Immature natural killer cell (primary cell): ENCODE results near the gene ZNF248. TPM values are rescaled to one million over a fixed set of nuclear protein-coding genes. Genes with fewer than 3 reads are reported as not detected.
"Not testable (repeated sequence)": the region's sequence is repeated elsewhere in the genome, so short reads cannot be mapped to it uniquely, and the experiment has no call there.

ENCODE experiments used
- DNase-seq, 3 donors: peaks; one replicate each; pipeline ENCODE4 v3.0.0; 2022; ENCODE audit warnings: mixed read lengths in 1 of 3
- H3K27ac Mint-ChIP-seq, 6 donors: one replicate each; pipeline ENCODE4 v1.8.0; 2020; ENCODE audit warnings: mixed read lengths in 6 of 6, mild to moderate bottlenecking in 5 of 6, inconsistent platforms in 4 of 6, moderate library complexity in 3 of 6
- H3K27me3 Mint-ChIP-seq, 3 donors: one replicate each; pipeline ENCODE4 v1.8.0; 2020 to 2021; ENCODE audit warnings: low read depth in 3 of 3, mild to moderate bottlenecking in 3 of 3, mixed read lengths in 3 of 3, moderate library complexity in 3 of 3, inconsistent platforms in 1 of 3
- H3K36me3 Mint-ChIP-seq, 3 donors: one replicate each; pipeline ENCODE4 v1.8.0; 2020; ENCODE audit warnings: mixed read lengths in 3 of 3, inconsistent platforms in 2 of 3, mild to moderate bottlenecking in 2 of 3
- H3K4me1 Mint-ChIP-seq, 2 donors: one replicate each; pipeline ENCODE4 v1.8.0; 2020; ENCODE audit warnings: inconsistent platforms in 2 of 2, mild to moderate bottlenecking in 2 of 2, mixed read lengths in 2 of 2, moderate library complexity in 1 of 2
- H3K4me3 Mint-ChIP-seq, 5 donors: one replicate each; pipeline ENCODE4 v1.8.0; 2020; ENCODE audit warnings: mild to moderate bottlenecking in 5 of 5, mixed read lengths in 5 of 5, inconsistent platforms in 3 of 5, moderate library complexity in 3 of 5
- H3K9me3 Mint-ChIP-seq, 6 donors: one replicate each; pipeline ENCODE4 v1.8.0; 2020; ENCODE audit warnings: mild to moderate bottlenecking in 6 of 6, mixed read lengths in 6 of 6, inconsistent platforms in 4 of 6, moderate library complexity in 3 of 6
- polyA plus RNA-seq, 3 donors: library from polyadenylated mRNA; unstranded; fragments of 300-500 nt; fragmentation: Illumina TruSeq; gene quantifications; one replicate each; pipeline ENCODE4 v1.2.3, GENCODE V29; 2021

Gene ZNF248
- polyA plus RNA-seq, 3 donors from 2014 or later = 0.53 to 4.4 (median 2.7) TPM

DNA sequence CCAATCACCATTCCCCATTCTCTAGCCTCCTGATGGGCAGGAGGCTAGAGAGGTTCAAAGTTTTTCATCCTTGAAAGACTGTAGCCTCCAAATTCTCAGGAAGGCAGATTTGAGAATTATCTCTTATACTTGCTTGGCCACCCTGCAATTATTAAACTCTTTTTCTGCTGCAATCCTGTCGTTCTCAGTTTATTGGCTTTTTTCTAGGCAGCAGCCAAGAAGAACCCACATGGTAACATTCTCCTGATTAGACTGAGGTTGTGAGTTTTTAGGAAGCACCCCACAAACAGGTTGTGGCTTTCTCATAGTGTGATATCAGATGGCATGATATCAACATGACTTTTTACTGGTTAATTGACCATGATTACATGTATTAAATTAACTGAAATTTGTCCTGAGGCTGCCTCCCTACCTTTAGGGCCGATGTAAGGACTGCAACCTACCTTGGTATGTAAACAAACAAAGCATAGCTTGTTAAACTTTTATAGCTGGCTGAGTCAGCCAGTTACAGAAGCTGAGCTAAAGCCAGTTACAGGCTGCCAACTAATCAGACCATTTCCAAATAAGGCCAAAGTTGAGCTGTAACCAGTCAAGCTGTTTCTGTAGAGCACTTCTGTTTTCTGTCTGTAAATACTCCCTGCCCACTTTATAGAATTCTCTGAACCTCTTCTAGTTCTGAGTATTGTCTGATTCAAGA lies 3.2 kb upstream of the ZNF248 start:
- DNase-seq = no peak
- Mint-ChIP-seq H3K27me3 (peaks cover 5 to 10% (median 9%) of the 10 kb centered on the region in 3 donors), H3K36me3 (peaks cover 0 to 7% (median 0%) of the 10 kb centered on the region in 3 donors), H3K27ac (peak overlapping the region in 2 of 6 donors; percentile 12 to 33), H3K4me1 (peaks cover 17 to 27% of the 10 kb centered on the region in 2 donors), H3K4me3 (no peak overlapping the region), H3K9me3 (no peaks in the 10 kb centered on the region)

DNA sequence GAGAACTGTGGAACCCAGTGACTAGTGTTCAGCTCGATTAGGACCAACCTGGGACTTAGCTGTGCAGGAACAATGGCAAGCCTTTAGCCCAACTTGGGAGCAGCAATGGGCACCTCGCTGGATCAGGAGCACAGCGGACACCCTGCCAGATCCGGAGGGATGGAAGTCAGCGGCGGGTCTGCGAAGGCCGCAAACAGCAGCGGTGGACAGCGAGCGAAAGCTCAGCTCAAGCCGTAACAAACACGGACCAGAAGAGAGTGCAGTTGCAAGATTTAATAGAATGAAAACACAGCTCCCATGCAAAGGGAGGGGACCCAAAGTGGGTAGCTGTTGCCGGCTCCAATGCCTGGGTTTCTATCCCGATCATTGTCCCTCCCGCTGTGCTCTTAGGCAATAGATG lies 1.9 kb upstream of the ZNF248 start:
- Mint-ChIP-seq H3K27ac (peak overlapping the region in 2 of 6 donors; percentile 3 to 96), H3K4me3 (peak overlapping the region in 2 of 5 donors; percentile 53 to 96), H3K4me1 (peaks cover 20 to 41% of the 10 kb centered on the region in 2 donors)
- not testable (repeated sequence) for DNase-seq, H3K9me3 Mint-ChIP-seq, H3K36me3 Mint-ChIP-seq, H3K27me3 Mint-ChIP-seq

GRCh38 chr10:37856881-37857286 lies 526 bp downstream of the ZNF248 start:
- peak in 2 of 3 donors; percentile 36 to 38 for DNase-seq
- peaks cover 20 to 54% of the 10 kb centered on the region in 2 donors for H3K4me1 Mint-ChIP-seq
- no peaks in the 10 kb centered on the region for H3K9me3 Mint-ChIP-seq
- H3K27ac Mint-ChIP-seq = peak overlapping the region; percentile 76 to 98 (median 96)
- peak overlapping the region; percentile 85 to 96 (median 94) for H3K4me3 Mint-ChIP-seq
- H3K36me3 Mint-ChIP-seq = peaks cover 0 to 10% (median 9%) of the 10 kb centered on the region in 3 donors
- H3K27me3 Mint-ChIP-seq = peaks cover 5 to 9% (median 8%) of the 10 kb centered on the region in 3 donors

DNA sequence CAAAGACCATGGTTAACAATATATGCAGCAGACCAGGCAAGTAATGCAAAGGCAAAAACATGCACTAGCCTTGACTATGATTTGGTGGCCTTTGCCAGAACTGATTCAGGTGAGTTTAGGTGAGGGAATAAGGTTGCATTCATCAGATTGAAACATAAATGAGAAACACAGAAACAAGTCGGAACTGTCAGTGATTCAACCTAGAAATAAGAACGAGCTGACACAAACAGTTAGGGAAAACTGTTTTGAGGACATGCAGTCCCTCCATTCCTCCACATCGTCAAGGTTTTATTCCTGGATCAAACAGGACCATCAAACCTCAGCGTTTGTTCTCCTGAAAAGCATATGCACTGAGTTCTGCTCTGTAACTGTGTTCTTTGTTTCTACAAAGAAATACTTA lies 1.8 kb downstream of the ZNF248 start:
- Mint-ChIP-seq H3K27ac (peak overlapping the region in 2 of 6 donors; percentile 49 to 58), H3K4me3 (peak overlapping the region in 4 of 5 donors; percentile 34 to 53 (median 42)), H3K4me1 (peaks cover 20 to 54% of the 10 kb centered on the region in 2 donors), H3K36me3 (peaks cover 0 to 15% (median 9%) of the 10 kb centered on the region in 3 donors), H3K9me3 (no peaks in the 10 kb centered on the region), H3K27me3 (peaks cover 5 to 9% (median 8%) of the 10 kb centered on the region in 3 donors)
- DNase-seq = no peak

GRCh38 chr10:37854626-37855025 lies 2.8 kb downstream of the ZNF248 start:
- Mint-ChIP-seq H3K4me3 (peak overlapping the region in 1 of 5 donors; percentile 8), H3K27me3 (peaks cover 5 to 9% (median 8%) of the 10 kb centered on the region in 3 donors), H3K4me1 (peaks cover 20 to 54% of the 10 kb centered on the region in 2 donors), H3K9me3 (no peaks in the 10 kb centered on the region), H3K36me3 (peaks cover 0 to 15% (median 9%) of the 10 kb centered on the region in 3 donors), H3K27ac (peak overlapping the region in 2 of 6 donors; percentile 1 to 51)
- DNase-seq = no peak

DNA sequence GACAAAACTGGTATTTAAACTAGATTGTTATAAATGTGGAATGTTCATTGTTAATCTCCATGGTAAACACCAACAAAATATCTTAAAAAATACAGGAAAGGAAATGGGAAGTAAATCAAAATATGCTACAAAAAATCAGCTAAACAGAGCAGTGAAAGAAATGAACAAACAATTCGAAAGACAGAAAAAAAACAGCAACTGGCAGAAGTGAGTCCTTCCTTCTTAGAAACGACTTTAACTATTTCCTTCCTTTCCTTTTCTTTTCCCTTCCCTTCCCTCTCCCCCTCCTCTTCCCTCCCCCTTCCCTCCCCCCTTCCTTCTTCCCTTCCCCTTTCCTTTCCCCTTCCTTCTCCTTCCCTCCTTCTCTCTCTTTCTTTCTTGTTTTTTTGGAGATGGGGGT lies 12.8 kb downstream of the ZNF248 start:
- Mint-ChIP-seq H3K4me3 (no peak overlapping the region), H3K9me3 (peaks cover 0 to 3% (median 0%) of the 10 kb centered on the region in 6 donors), H3K36me3 (peaks cover 28 to 44% (median 31%) of the 10 kb centered on the region in 3 donors), H3K27ac (peak overlapping the region in 1 of 6 donors; percentile 15), H3K4me1 (peaks cover 0 to 39% of the 10 kb centered on the region in 2 donors), H3K27me3 (peaks cover 0 to 1% (median 0%) of the 10 kb centered on the region in 3 donors)
- DNase-seq = no peak

DNA sequence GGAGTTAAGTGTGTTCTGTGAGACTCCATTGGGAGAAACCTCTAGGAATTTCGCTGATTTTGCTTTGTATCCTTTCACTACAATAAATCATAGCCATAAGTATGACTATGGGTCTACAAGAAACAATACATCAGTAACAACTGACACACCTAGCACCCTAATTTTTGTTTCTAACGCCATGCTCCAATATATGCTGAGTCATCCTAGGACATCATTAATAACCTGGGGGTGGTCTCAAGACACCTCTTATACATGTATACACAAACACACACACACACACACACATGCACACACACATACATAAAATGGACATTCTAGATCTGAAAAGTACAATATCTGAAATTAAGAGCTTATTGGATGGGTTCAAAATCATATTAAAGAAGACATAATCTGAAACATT lies 18.2 kb downstream of the ZNF248 start:
- Mint-ChIP-seq H3K27ac (no peak overlapping the region), H3K9me3 (peaks cover 4 to 22% (median 12%) of the 10 kb centered on the region in 6 donors)

DNA sequence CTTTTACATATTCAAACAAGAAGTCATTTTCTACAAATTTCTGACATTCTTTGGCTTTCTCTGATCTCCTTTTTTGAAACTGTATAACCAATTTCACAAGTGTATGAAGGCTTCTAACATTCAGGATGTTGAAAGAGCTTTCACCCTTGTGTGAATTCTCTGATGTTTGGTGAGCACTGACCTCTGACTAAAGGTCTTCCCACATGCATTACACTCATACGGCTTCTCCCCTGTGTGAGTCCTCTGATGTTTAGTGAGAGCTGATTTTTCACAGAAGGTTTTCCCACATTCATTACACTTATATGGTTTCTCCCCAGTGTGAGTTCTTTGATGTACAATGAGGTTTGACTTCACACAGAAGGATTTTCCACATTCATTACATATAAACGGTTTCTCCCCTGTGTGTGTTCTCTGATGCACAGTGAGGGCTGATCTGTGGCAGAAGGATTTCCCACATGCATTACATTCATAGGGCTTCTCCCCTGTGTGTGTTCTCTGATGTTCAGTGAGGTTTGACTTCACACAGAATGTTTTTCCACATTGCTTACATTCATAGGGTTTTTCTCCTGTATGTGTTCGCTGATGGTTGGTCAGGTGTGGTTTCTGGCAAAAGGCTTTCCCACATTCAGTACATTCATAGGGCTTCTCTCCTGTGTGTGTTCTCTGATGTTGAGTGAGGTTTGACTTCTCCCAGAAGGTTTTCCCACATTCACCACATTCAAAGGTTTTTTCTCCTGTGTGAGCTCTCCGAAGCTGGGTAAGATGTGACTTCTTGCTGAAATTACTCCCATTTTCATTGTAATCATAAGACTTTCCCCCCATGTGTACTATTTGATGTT lies 25.7 kb downstream of the ZNF248 start:
- peaks cover 96 to 100% (median 98%) of the 10 kb centered on the region in 3 donors for H3K36me3 Mint-ChIP-seq
- H3K27ac Mint-ChIP-seq = no peak overlapping the region
- peaks cover 0 to 3% (median 2%) of the 10 kb centered on the region in 3 donors for H3K27me3 Mint-ChIP-seq
- DNase-seq = no peak
- peaks cover 45 to 92% (median 68%) of the 10 kb centered on the region in 6 donors for H3K9me3 Mint-ChIP-seq
- no peak overlapping the region for H3K4me3 Mint-ChIP-seq
- H3K4me1 Mint-ChIP-seq = no peaks in the 10 kb centered on the region

More for the DNA sequence above, 18.2 kb downstream of the ZNF248 start:
- no peak for DNase-seq
- Mint-ChIP-seq H3K27me3 (peaks cover 0 to 1% (median 0%) of the 10 kb centered on the region in 3 donors), H3K4me3 (no peak overlapping the region), H3K4me1 (peaks cover 0 to 15% of the 10 kb centered on the region in 2 donors), H3K36me3 (peaks cover 60 to 70% (median 66%) of the 10 kb centered on the region in 3 donors)

DNA sequence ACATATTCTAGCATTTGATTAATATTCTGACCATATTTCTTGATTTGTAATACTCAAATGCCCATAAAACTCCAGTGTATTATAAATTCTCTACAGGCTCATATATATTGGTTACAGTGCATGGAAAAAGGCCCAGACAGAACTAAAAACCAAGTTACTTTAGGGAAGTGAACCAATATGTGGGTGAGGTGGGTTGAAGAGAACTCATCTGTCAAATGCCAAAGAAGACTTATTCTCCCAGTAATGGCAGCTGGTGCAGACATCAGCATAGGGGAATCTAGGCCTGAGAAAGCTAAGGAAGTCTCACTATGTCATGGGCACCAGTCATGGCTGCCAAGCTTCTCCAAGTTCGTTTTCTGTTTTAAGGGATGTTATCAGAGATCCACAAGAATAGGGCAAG lies 30.6 kb downstream of the ZNF248 start:
- peaks cover 31 to 90% (median 69%) of the 10 kb centered on the region in 6 donors for H3K9me3 Mint-ChIP-seq
- peaks cover 64 to 73% (median 67%) of the 10 kb centered on the region in 3 donors for H3K36me3 Mint-ChIP-seq
- no peak overlapping the region for H3K4me3 Mint-ChIP-seq
- DNase-seq = no peak
- H3K27me3 Mint-ChIP-seq = peaks cover 0 to 4% (median 2%) of the 10 kb centered on the region in 3 donors
- no peak overlapping the region for H3K27ac Mint-ChIP-seq
- no peaks in the 10 kb centered on the region for H3K4me1 Mint-ChIP-seq

GRCh38 chr10:37821237-37821636 lies 36.2 kb downstream of the ZNF248 start:
- H3K4me3 Mint-ChIP-seq = no peak overlapping the region
- peaks cover 26 to 89% (median 72%) of the 10 kb centered on the region in 6 donors for H3K9me3 Mint-ChIP-seq
- no peak for DNase-seq
- H3K27ac Mint-ChIP-seq = no peak overlapping the region
- peaks cover 0 to 2% of the 10 kb centered on the region in 2 donors for H3K4me1 Mint-ChIP-seq
- peaks cover 0 to 4% (median 2%) of the 10 kb centered on the region in 3 donors for H3K27me3 Mint-ChIP-seq
- H3K36me3 Mint-ChIP-seq = peaks cover 21 to 26% (median 25%) of the 10 kb centered on the region in 3 donors

GRCh38 chr10:37819797-37820196 lies 37.6 kb downstream of the ZNF248 start:
- Mint-ChIP-seq H3K4me3 (no peak overlapping the region), H3K4me1 (peaks cover 0 to 2% of the 10 kb centered on the region in 2 donors), H3K9me3 (peaks cover 34 to 92% (median 77%) of the 10 kb centered on the region in 6 donors), H3K27ac (no peak overlapping the region), H3K36me3 (peaks cover 12 to 21% (median 14%) of the 10 kb centered on the region in 3 donors), H3K27me3 (peaks cover 0 to 4% (median 2%) of the 10 kb centered on the region in 3 donors)
- DNase-seq = no peak

DNA sequence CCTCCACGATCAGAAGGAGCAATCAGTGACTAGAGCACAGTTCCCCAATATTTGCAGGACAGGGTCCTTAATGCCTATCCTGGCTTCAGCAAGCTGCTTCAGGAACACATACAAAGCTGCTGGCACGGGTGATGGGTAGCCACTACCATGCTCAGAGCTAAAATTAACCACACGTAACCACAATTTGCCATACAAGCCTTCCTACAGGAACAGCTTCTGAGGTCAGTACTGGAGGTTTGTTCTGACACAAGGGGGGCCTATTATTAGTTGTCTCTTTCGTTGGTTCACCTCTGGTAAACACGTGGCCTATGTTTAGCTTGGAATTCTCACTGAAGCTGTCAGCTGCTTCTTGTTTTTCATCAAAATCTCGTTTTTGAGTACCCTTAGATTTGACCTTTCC lies 41.1 kb downstream of the ZNF248 start:
- Mint-ChIP-seq H3K27me3 (peaks cover 0 to 4% (median 0%) of the 10 kb centered on the region in 3 donors), H3K4me3 (no peak overlapping the region), H3K4me1 (peaks cover 0 to 2% of the 10 kb centered on the region in 2 donors), H3K9me3 (peaks cover 33 to 93% (median 83%) of the 10 kb centered on the region in 6 donors), H3K27ac (peak overlapping the region in 1 of 6 donors; percentile 11), H3K36me3 (peaks cover 7 to 23% (median 12%) of the 10 kb centered on the region in 3 donors)
- no peak for DNase-seq

DNA sequence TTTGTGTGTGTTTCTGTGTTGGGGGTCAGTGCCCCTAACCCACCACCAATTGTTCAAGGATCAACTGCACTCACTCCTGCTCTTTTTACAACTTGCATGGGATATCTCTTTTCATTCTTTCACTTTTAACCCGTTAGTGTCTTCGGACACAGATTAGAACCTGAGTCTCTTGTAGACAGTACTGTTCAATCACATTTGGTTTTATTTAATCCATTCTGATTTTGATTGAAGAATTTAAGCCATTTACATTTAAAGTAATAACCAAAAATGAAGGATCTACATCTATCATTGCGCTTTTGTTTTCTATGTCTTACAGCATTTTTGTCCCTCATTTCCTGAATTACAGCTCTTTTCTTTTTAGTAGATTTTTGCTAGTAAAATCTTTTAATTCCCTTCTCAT lies 43.6 kb downstream of the ZNF248 start:
- Mint-ChIP-seq H3K4me3 (no peak overlapping the region), H3K36me3 (peaks cover 3 to 12% (median 3%) of the 10 kb centered on the region in 3 donors), H3K9me3 (peaks cover 29 to 90% (median 76%) of the 10 kb centered on the region in 6 donors), H3K27me3 (no peaks in the 10 kb centered on the region), H3K4me1 (no peaks in the 10 kb centered on the region), H3K27ac (no peak overlapping the region)
- DNase-seq = no peak
